Stomach smooth muscle (tissue), 2 donors: ENCODE results near the gene PDZRN3.

Source experiments
- H3K27ac ChIP-seq: one replicate; pipeline ENCODE4 v1.7.0; 2013; ENCODE audit warnings: mild to moderate bottlenecking, low read length, inconsistent platforms
- H3K27me3 ChIP-seq, 2 donors: one replicate each; pipeline ENCODE4 v1.7.0; 2013; ENCODE audit warnings: low read length in 2 of 2; ENCODE audit not compliant: insufficient read depth in 2 of 2, control insufficient read depth in 1 of 2
- H3K36me3 ChIP-seq, 2 donors: one replicate each; pipeline ENCODE4 v1.7.0; 2013; ENCODE audit warnings: low read length in 2 of 2; ENCODE audit not compliant: control insufficient read depth in 2 of 2, insufficient read depth in 2 of 2
- H3K4me1 ChIP-seq: one replicate; pipeline ENCODE4 v1.7.0; 2013; ENCODE audit warnings: low read length; ENCODE audit not compliant: control insufficient read depth, insufficient read depth
- H3K4me3 ChIP-seq, 2 donors: one replicate each; pipeline ENCODE4 v1.7.0; 2013; ENCODE audit warnings: low read length in 2 of 2
- H3K9ac ChIP-seq, 2 donors: one replicate each; pipeline ENCODE4 v1.7.0; 2013; ENCODE audit warnings: low read length in 2 of 2, mild to moderate bottlenecking in 1 of 2
- H3K9me3 ChIP-seq, 2 donors: one replicate each; pipeline ENCODE4 v1.7.0; 2013; ENCODE audit warnings: low read length in 2 of 2; ENCODE audit not compliant: control insufficient read depth in 2 of 2
- donor health status: healthy.
- donor health status: Pancreatic carcinoma.

PDZRN3 gene

GRCh38 chr3:73605861-73606260 lies 18.9 kb downstream of the PDZRN3 start:
- Histone ChIP-seq H3K4me3 (no peak overlapping the region), H3K4me1 (peaks cover 49% of the 10 kb centered on the region), H3K27ac (peak overlapping the region; percentile 49), H3K9ac (no peak overlapping the region), H3K36me3 (peaks cover 5 to 6% of the 10 kb centered on the region in 2 donors), H3K9me3 (no peaks in the 10 kb centered on the region), H3K27me3 (no peaks in the 10 kb centered on the region)

DNA sequence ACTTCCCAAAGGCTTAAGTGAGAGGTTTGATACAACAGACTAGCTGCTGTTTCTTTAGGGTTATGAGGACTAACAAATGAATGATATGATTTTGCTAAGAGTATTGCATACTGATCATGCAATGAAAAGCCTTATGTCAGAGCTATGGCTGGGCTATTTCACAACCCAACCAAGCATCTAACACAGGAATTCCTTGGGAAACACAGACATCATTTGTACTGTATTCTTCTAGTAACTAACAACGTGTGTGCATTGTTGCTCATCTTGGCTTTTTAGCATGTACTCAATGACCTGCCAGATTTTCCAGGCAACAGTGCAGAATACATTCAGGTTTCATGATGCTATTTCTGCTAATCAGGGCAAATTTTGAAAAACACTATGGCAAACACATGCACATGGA lies 19.3 kb downstream of the PDZRN3 start:
- peak overlapping the region; percentile 49 for H3K27ac ChIP-seq
- no peak overlapping the region for H3K4me3 ChIP-seq
- no peaks in the 10 kb centered on the region for H3K27me3 ChIP-seq
- no peak overlapping the region for H3K9ac ChIP-seq
- H3K9me3 ChIP-seq = no peaks in the 10 kb centered on the region
- peaks cover 5 to 6% of the 10 kb centered on the region in 2 donors for H3K36me3 ChIP-seq
- peaks cover 52% of the 10 kb centered on the region for H3K4me1 ChIP-seq

DNA sequence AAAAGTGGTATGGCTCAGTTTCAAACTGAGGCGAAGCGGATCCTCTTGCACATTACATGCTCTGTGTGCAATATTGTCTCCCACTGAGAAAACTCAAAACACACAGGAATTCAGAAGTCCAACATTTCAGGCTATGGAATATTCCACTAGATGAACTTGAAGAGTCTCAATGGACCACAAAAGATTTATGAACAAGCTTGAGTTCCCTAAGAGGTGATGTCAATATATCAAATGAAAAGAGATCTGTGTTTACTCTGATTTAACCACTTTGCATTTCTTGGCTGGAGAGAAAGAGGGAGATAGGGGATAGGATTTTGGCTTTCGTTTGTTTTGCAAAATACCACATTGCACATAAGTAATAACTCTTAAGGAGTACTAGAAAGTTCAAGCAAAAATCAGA lies 20.3 kb downstream of the PDZRN3 start:
- Histone ChIP-seq H3K4me1 (peaks cover 55% of the 10 kb centered on the region), H3K27ac (peak overlapping the region; percentile 47), H3K27me3 (no peaks in the 10 kb centered on the region), H3K9ac (no peak overlapping the region), H3K9me3 (no peaks in the 10 kb centered on the region), H3K4me3 (peak overlapping the region in 1 of 2 donors; percentile 58), H3K36me3 (peaks cover 5 to 8% of the 10 kb centered on the region in 2 donors)

GRCh38 chr3:73603762-73604171 lies 21.0 kb downstream of the PDZRN3 start:
- Histone ChIP-seq H3K27ac (peak overlapping the region; percentile 47), H3K9ac (peak overlapping the region in 1 of 2 donors; percentile 14), H3K27me3 (no peaks in the 10 kb centered on the region), H3K36me3 (peaks cover 5 to 11% of the 10 kb centered on the region in 2 donors), H3K4me1 (peaks cover 59% of the 10 kb centered on the region), H3K4me3 (peak overlapping the region in 1 of 2 donors; percentile 58), H3K9me3 (no peaks in the 10 kb centered on the region)

GRCh38 chr3:73602170-73602569 lies 22.6 kb downstream of the PDZRN3 start:
- H3K27ac ChIP-seq = peak overlapping the region; percentile 42
- H3K27me3 ChIP-seq = no peaks in the 10 kb centered on the region
- peaks cover 68% of the 10 kb centered on the region for H3K4me1 ChIP-seq
- no peaks in the 10 kb centered on the region for H3K9me3 ChIP-seq
- H3K36me3 ChIP-seq = peaks cover 5 to 8% of the 10 kb centered on the region in 2 donors
- no peak overlapping the region for H3K9ac ChIP-seq
- H3K4me3 ChIP-seq = no peak overlapping the region

DNA sequence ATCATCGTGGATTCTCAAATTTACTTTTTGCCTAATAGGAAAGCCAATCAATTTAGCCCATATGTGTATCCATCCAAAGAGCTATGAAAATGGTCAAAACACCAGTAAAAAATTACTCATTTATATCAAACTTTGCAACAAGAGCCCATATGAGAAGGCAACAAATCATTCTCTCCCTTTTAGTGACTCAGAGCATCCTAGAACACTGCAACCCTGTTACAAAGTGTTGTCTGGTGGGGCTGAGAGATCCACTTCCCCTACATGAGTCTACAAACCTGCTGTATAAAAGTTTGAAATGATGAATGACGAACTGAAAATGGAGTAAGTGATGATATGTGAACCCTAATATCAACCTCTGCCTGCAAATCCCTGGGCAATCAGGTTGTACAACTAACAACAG lies 23.3 kb downstream of the PDZRN3 start:
- Histone ChIP-seq H3K9me3 (no peaks in the 10 kb centered on the region), H3K36me3 (peaks cover 5 to 8% of the 10 kb centered on the region in 2 donors), H3K9ac (peak overlapping the region in 1 of 2 donors; percentile 12), H3K4me3 (no peak overlapping the region), H3K4me1 (peaks cover 64% of the 10 kb centered on the region), H3K27me3 (no peaks in the 10 kb centered on the region), H3K27ac (peak overlapping the region; percentile 42)

DNA sequence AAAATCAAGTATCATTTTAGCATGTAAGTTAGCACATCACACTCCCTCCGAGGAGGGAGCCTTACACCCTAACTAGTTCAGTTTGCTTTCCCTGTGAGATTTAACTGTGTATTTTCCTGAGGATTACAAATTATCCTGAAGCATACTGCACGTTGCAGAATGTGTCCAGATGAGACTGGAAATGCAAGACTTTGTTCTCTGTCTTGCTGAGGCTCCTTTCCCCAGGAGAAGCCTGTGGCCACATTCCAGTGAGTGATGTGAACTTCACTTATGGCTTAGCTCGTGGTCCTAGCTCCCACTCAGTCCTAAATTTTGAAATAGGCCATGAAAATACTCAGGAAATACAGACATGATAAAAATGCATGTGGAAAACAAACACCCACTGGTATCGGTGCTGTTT lies 23.7 kb downstream of the PDZRN3 start:
- Histone ChIP-seq H3K4me1 (peaks cover 61% of the 10 kb centered on the region), H3K27ac (peak overlapping the region; percentile 42), H3K9me3 (no peaks in the 10 kb centered on the region), H3K36me3 (peaks cover 5 to 8% of the 10 kb centered on the region in 2 donors), H3K9ac (peak overlapping the region in 1 of 2 donors; percentile 12), H3K27me3 (no peaks in the 10 kb centered on the region), H3K4me3 (peak overlapping the region in 1 of 2 donors; percentile 7)

DNA sequence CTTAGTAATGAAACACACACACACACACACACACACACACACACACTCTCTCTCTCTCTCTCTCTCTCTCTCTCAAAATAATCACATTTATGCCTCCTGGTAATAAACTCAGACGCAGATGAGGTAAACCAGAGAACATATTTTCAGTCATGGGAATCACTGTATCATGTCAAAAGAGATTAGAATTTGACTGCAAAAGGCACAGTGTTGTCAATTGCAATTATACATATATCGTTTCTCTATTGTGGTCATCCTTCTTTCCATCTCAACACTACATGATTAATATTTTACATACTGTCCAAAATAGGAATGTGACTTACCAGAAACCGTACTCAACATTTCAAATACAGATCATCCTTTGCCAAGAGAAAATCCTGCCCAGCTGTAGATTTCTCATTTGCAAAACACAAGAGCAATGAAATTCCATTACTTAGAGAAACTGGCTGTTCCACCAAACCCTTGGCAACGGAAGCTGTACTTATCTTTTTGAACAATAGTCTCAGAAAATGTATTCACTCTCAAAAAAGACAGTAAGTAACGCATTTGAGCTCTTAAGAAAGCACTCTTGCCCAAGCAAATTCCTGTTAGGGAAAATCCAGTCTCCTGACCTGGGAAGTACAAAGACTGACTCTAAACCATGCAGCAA lies 24.3 kb downstream of the PDZRN3 start:
- Histone ChIP-seq H3K9ac (no peak overlapping the region), H3K4me3 (peak overlapping the region in 1 of 2 donors; percentile 7), H3K36me3 (peaks cover 5 to 6% of the 10 kb centered on the region in 2 donors), H3K9me3 (no peaks in the 10 kb centered on the region), H3K27ac (peak overlapping the region; percentile 42), H3K4me1 (peaks cover 55% of the 10 kb centered on the region), H3K27me3 (no peaks in the 10 kb centered on the region)

DNA sequence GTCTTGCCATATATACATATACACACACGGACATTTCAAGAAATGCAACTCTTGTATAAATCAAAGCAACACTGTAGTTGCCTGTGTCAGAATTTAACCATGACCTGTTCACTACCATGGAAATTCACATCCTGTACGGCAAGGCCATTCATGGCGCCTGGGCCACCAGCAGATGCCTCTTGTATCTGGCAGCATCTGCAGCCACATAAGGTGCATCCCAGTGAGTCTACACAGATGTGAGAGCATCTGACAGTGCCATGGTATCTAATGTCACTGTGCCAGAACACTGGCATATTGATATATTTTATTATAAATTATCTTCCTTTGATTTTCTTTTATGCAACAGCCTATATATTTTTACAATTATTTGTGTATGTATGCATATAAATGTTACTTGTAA lies 25.1 kb downstream of the PDZRN3 start:
- Histone ChIP-seq H3K27me3 (no peaks in the 10 kb centered on the region), H3K4me1 (peaks cover 48% of the 10 kb centered on the region), H3K36me3 (peaks cover 5 to 6% of the 10 kb centered on the region in 2 donors), H3K27ac (peak overlapping the region; percentile 47), H3K9me3 (no peaks in the 10 kb centered on the region), H3K4me3 (no peak overlapping the region), H3K9ac (no peak overlapping the region)

- Histone ChIP-seq H3K36me3 (peaks cover 5 to 6% of the 10 kb centered on the region in 2 donors), H3K9me3 (no peaks in the 10 kb centered on the region), H3K27me3 (no peaks in the 10 kb centered on the region), H3K4me3 (no peak overlapping the region), H3K27ac (peak overlapping the region; percentile 38), H3K9ac (no peak overlapping the region), H3K4me1 (peaks cover 42% of the 10 kb centered on the region)
These were observed 27.3 kb downstream of the PDZRN3 start for GRCh38 chr3:73597476-73597875.
